HG03280 (cell line): ENCODE data around the gene MZT2B.
"Not testable (repeated sequence)": the region's sequence is repeated elsewhere in the genome, so short reads cannot be mapped to it uniquely, and the experiment has no call there.

Experiments
- ATAC-seq: cut with Tn5 transposase; IDR thresholded peaks from one replicate; pipeline ENCODE4 v1.9.1; 2021; ENCODE audit warnings: mild to moderate bottlenecking, moderate library complexity; ENCODE audit not compliant: unreplicated experiment

Gene MZT2B

DNA sequence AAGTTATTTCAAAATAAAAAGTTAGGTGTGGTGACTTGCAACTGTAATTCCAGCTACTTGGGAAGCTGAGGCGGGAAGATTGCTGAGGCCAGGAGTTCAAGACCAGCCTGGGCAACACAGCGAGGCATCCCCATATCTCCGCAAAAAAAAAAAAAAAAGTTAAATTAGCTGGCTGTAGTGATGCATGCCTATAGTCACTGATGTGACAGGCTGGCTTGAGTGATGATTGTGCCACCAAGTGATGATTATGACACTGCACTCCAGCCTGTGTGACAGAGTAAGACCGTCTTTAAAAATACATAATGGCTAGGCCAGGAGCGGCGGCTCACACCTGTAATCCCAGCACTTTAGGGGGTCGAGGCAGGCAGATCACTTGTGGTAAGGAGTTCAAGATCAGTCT, 12.2 kb upstream of the MZT2B start:
- ATAC-seq, result no peak

DNA sequence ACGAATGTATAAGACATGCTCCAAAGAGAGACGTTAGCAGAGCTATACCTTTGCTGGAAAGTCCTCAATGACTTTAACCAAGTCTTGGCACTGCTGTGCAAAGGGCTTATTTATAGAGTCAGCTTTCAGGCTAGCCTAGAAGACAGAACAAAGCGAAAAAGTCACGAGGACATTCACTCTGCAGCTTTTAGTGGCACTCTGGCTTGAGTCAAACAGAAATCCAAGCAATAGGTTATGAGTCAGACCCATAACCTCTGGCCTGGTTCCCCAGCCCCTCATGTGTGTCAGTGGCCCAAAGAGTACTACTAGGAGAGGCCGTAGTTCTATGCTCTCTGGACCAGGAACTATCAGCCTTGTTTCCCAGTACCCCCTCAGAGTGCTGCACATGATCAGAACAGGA, 7.2 kb upstream of the MZT2B start:
- not testable (repeated sequence) for ATAC-seq

GRCh38 chr2:130180404-130181324, 1.4 kb upstream of the MZT2B start:
- not testable (repeated sequence) for ATAC-seq

- ATAC-seq, result peak; percentile 64
Measured at GRCh38 chr2:130181325-130181879, 660 bp upstream of the MZT2B start, which contains the start of gene SMPD4. Gene SMPD4 (minus strand): TSS chr2:130181602. CDS start chr2:130176592, 5,010 bp downstream.

GRCh38 chr2:130182826-130183511, 907 bp downstream of the MZT2B start:
- peak; percentile 5 for ATAC-seq

DNA sequence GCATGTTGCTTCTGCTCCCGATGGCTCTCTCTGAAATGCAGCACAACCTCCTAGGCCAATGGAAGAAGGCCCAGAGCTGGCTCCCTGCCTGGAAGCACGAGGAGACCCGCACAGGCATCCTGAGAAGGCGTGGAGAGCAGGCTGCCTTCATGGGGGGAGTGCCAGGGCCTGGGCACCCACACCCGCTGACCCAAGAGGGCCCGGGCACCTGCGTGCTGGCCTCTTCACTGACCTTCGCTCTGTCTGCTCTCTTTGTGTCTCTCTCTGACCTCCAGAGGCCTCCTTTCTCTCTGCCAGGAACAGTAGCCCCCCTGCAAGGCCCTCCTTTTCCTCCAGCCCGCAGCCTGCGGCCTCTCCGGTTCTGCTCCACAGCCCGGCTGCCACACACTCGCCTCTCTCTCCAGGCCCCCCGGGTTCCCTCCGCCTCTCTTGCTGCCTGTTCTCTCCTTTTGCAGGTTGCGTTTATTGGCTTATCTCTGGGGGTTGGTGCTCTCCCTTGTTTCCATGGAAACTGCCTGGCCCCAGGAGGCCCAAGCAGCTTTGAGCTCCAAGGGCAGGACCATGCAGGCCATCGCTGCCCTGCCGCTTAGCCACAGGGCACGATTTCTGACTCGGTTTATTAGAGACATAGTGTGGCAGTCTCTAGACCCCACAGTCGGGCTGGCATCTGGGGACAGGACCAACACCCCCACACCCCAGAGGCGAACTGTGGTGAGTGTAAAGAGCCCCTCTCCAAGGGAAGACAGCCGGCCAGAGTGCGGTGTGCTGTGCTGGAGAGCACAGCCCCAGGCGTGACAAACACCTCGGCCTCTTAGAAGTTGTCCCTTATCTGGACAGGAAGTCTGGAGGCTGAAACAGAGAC, 1.7 kb downstream of the MZT2B start:
- no peak for ATAC-seq

DNA sequence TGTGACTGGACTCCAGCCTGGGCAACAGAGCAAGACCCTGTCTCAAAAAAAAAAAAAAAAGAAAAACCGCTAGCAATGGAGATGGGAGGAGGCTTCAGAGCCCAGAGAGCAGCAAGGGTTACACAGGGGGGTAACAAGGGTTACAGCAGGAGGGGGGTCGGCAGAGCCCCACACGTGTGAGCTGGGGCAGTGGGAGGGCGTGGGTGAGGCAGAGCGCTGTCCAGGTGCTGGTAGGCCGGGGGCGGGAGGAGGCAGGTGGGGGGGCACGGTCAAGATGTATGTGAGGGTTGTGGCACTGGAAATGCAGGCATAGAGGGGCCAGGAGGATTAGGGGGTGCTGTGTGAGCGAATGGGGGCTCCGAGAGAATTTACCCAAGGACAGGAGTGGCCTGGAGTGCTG, 3.4 kb downstream of the MZT2B start:
- ATAC-seq, result no peak

DNA sequence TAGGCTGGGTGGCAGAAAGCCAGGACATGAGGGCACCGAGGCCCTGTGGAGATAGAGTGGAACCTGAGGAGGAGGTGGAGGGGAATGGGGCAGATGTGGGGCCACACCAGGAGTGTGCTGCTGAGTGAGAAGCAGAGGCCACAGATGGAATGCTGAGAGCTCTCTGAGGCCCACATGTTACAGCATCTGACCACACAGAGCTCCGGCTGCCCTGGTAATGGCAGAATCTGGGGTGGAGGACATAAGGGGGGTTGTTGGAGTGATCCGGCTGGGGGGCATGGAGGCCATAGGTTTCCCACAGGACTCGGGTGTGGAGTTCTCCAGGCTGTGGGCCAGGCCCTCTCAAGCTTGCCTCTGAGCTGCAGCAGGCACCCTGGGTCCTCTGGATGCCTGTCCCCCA, 3.8 kb downstream of the MZT2B start:
- no peak for ATAC-seq

DNA sequence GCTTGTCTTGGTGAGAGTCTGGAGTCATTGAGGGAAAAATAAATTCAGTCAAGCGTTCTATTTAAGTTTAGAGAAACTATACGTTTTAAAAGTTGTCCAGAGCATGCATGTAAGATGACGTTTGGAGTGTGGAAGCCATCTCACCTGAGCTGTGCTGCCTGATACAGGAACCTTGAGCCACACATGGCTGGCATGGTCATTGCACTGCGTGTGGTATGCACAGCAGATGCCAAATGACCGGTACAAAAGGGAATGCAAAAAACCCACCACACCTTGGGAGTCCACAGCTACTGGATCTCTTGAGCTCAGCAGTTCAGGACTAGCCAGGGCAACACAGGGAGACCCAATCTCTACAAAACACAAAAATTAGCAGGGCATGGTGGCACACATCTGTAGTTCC, 4.3 kb downstream of the MZT2B start:
- ATAC-seq, result no peak

GRCh38 chr2:130187268-130187667, 5.2 kb downstream of the MZT2B start:
- ATAC-seq, result no peak

DNA sequence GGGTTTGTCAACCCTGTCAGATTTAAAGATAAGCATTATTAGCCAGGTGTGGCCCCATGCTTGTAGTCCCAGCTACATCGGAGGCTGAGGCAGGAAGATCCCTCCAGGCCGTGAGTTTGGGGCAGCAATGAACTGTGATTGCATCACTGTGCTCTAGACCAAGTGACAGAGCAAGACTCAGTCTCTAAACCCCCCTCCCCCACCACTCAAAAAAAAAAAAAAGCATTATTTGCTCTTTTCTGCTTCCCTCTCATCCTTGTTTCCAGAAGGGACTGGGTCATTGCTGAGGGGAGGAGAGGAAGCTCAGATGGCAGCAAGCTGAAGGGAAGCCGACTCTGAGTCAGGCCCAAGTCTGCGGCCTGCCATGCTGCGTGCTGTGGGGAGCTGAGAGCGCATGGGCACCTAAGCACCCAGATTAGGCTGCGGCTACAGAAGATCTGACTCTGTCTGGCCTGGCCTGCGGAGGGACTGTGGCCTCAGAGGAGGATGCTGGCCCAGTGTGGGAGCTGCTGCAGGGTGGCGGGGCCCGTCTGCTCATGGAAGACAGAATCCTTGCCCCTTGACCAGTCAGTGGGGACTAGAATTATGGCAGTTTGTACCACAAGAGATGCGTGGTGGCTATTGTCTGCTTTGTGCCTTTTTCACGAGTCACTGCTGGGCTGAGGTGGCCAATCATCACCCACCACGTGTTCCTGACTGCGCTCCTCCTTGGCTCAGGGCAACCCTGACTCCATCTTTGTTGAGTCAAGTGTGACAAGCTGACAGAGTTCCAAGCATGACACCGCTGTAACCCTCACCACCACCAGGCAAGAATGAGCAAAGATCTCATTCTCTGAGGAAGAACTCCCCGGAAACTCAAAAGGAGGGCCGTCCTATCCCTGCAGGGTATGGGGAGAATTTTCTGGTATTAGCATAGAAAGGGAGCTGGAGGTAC, 6.1 kb downstream of the MZT2B start:
- ATAC-seq, result not testable (repeated sequence)

DNA sequence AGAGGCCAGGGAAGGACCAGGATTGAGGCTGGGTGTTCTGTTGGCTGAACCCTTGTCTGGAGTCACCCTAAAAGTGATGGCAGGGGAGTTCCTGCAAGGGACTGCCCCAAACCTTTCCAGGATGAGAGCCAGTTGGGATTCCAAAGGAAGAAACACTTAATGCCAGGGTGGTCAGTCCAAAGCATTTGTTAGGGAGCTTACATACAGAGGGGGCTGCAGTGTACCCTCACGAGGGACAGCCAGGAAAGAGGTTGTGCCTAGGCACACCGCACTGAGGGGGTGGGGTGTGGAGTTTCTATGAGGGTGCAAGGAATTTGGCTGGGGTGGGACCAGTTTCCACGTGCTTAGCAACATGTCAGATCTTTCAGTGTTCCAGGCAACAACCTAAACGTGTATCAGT, 6.9 kb downstream of the MZT2B start:
- ATAC-seq, result not testable (repeated sequence)

GRCh38 chr2:130190237-130190636, 8.2 kb downstream of the MZT2B start:
- no peak for ATAC-seq

DNA sequence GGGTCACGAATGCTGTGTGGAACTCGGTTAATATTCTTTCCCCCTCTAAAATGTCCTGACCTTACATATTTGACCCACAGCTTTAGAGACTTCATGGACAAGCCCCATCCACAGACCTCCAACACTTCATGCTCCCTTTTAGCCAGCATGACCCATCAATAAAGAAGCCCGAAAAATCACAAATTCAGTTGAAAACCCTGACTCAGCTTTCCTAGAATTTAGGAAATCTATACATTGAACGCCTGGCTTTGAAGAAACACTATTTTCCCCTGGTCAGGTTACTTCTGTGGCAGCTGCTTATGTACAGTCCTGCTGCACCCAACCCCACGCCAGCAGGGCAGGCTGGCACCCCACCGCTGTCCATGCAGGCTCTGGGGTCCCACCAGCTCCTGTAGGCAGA, 9.3 kb downstream of the MZT2B start:
- ATAC-seq, result not testable (repeated sequence)

GRCh38 chr2:130192451-130192850, 10.4 kb downstream of the MZT2B start:
- not testable (repeated sequence) for ATAC-seq

- ATAC-seq, result not testable (repeated sequence)
Measured at GRCh38 chr2:130193824-130194223, 11.8 kb downstream of the MZT2B start.

DNA sequence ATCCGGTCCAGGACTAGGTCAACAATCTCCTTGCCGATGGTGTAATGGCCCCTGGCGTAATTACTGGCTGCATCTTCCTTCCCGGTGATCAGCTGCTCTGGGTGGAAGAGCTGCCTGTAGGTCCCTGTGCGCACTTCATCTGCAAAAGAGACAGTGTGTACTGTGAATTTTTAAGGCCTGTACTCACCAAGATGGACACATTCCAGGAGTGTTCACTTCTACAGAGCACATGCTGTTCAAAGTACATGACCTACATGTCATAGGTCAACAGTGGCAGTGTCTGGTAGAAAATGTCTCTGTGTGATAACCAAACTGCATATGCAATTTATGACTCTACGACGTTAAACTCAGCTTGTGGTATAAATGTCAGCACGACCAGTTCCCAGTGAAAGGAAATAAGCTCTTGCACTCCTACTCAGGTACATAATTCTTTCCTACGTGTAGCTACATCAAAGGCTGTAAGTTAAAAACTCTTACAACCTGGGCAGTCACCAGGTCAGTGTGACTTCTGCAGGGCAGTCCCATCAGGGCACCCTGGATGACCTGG, 13.1 kb downstream of the MZT2B start:
- not testable (repeated sequence) for ATAC-seq

DNA sequence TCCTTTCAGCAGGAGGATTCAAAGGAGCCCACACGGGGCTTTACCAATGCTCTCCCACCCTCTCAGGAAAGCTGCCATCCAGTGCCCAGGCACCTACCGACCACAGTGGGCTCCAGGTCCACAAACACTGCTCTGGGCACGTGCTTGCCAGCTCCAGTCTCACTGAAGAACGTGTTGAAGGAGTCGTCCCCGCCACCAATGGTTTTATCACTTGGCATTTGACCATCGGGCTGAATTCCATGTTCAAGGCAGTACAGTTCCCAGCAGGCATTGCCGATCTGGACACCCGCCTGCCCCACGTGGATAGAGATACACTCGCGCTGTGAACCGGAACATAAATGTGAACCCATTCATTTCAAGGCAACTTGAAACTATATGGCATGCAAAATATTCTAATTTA, 14.0 kb downstream of the MZT2B start:
- not testable (repeated sequence) for ATAC-seq

DNA sequence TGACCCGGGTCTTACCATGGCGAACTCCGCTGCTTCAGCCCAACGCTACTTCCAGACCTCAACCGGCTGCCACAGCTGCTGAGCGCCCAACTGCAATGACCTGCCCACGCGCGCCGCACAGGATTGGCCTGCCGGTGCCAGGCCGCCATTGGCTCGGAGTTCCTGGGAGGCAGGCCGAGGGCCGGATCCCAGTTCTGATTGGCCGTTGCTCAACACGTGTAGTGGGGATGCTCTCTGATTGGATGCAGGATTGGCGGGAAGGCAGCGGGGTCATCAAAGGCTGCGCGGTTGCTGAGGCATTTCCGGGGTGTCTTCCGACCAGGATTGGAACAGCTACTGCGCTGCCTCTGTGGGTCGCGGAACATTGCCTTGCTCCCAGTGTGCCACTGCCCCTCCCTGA, 16.3 kb downstream of the MZT2B start, which contains the start of gene TUBA3E:
TUBA3E (minus strand) TSS at position 97 of the 400 bp plus-strand sequence; CDS start at position 18, 79 bp downstream.
- ATAC-seq, result no peak
